Measurements from ENCODE around the gene KISS1R.
"Not testable (repeated sequence)": the region's sequence is repeated elsewhere in the genome, so short reads cannot be mapped to it uniquely, and the experiment has no call there.

KISS1R gene

GRCh38 chr19:917323-918151 lies at the start of gene KISS1R:
KISS1R (plus strand) TSS chr19:917333; CDS start chr19:917503, 170 bp downstream.
- DNase-seq, result peak; percentile 51

- no peak for DNase-seq
Observed at GRCh38 chr19:867855-868457, 49.2 kb upstream of the KISS1R start.

GRCh38 chr19:868458-869244 lies 48.5 kb upstream of the KISS1R start:
- DNase-seq, result no peak

- no peak for DNase-seq
Observed at GRCh38 chr19:869245-870177, 47.6 kb upstream of the KISS1R start.

GRCh38 chr19:870314-870713 lies 46.8 kb upstream of the KISS1R start:
- no peak for DNase-seq

- no peak for DNase-seq
Observed at GRCh38 chr19:870963-871401, 46.2 kb upstream of the KISS1R start.

- DNase-seq, result no peak
Observed at GRCh38 chr19:871446-872265, 45.5 kb upstream of the KISS1R start.

GRCh38 chr19:872266-872951 lies 44.7 kb upstream of the KISS1R start:
- DNase-seq, result peak; percentile 80

GRCh38 chr19:873084-873483 lies 44.0 kb upstream of the KISS1R start:
- DNase-seq, result peak; percentile 79

GRCh38 chr19:873561-874041 lies 43.5 kb upstream of the KISS1R start:
- no peak for DNase-seq

GRCh38 chr19:875265-875879 lies 41.8 kb upstream of the KISS1R start:
- no peak for DNase-seq

- no peak for DNase-seq
Observed at GRCh38 chr19:876089-876488, 41.0 kb upstream of the KISS1R start.

- DNase-seq, result no peak
Observed at GRCh38 chr19:876780-877314, 40.3 kb upstream of the KISS1R start.

- DNase-seq, result not testable (repeated sequence)
Observed at GRCh38 chr19:877992-878660, 39.0 kb upstream of the KISS1R start.

- DNase-seq, result not testable (repeated sequence)
Observed at GRCh38 chr19:878751-879561, 38.2 kb upstream of the KISS1R start.

GRCh38 chr19:879711-880438 lies 37.3 kb upstream of the KISS1R start:
- no peak for DNase-seq

GRCh38 chr19:881385-882071 lies 35.6 kb upstream of the KISS1R start:
- DNase-seq, result no peak

Data from activated CD4-positive, alpha-beta T cell treated with anti-CD3 and anti-CD28 coated beads, Interleukin-2, amount 50 U/mL, for 1 hour (primary cell).